K562 (cell line): ENCODE results near the gene FHIT. TPM values are rescaled to one million over a fixed set of nuclear protein-coding genes. Genes with fewer than 3 reads are reported as not detected.

Source experiments
- CCNT2 ChIP-seq: IDR thresholded peaks from 2 replicates; pipeline ENCODE4 v1.6.1; 2011; ENCODE audit warnings: borderline replicate concordance, low read depth, mild to moderate bottlenecking, moderate library complexity, mixed read lengths, low read length; ENCODE audit not compliant: insufficient read length; ENCODE audit errors: extremely low read depth
- CREB5 ChIP-seq: fragments of 250-450 bp; sonication (Bioruptor Pico); IDR thresholded peaks from 2 replicates; pipeline ENCODE4 v1.5.0; 2020; ENCODE audit warnings: mild to moderate bottlenecking
- MCM2 ChIP-seq: fragments of 450-650 bp; IDR thresholded peaks from 2 replicates; pipeline ENCODE4 v1.6.1; 2017; ENCODE audit warnings: low read depth, mild to moderate bottlenecking
- MGA ChIP-seq: fragments of 450-650 bp; IDR thresholded peaks from 2 replicates; pipeline ENCODE4 v1.6.1; 2016; ENCODE audit warnings: mild to moderate bottlenecking, moderate library complexity
- NRF1 ChIP-seq, 2 experiments: fragments of 450-650 bp; IDR thresholded peaks in 1 of 2; conservative IDR thresholded peaks in 1 of 2; 2 replicates each; pipeline ENCODE4 v1.6.1; 2014; ENCODE audit warnings: mild to moderate bottlenecking in 2 of 2
- RCOR1 ChIP-seq, 2 experiments: IDR thresholded peaks; 2 replicates each; pipeline ENCODE4 v1.6.1; 2012; ENCODE audit warnings: low read depth in 2 of 2, low read length in 2 of 2, borderline replicate concordance in 1 of 2, improper control_type of control experiment in 1 of 2
- THRA ChIP-seq: fragments of 450-650 bp; IDR thresholded peaks from 2 replicates; pipeline ENCODE4 v1.6.1; 2017; ENCODE audit warnings: mild to moderate bottlenecking, moderate library complexity
- U2AF1 ChIP-seq: fragments of 200-400 bp; formaldehyde crosslinking; optimal IDR thresholded peaks from 2 replicates; pipeline ENCODE3; 2017; ENCODE audit warnings: mild to moderate bottlenecking, low read depth, low read length, moderate library complexity
- ZFP91 ChIP-seq: sonication (generic); formaldehyde crosslinking; IDR thresholded peaks from 2 replicates; pipeline ENCODE4 v1.8.0; 2022; ENCODE audit warnings: mild to moderate bottlenecking, missing genetic modification reagents
- polyA plus RNA-seq, 8 experiments: library from polyadenylated mRNA; depleted of rRNA in 4 of 8; stranded (reverse) in 5 of 8; unstranded in 3 of 8; fragments of >200 nt; fragmentation: Nextera tagmentation in 2 of 8; fragmentation: Illumina TruSeq in 1 of 8; extraction: Ambion mirVana in 2 of 8; extraction: Trizol in 1 of 8; gene quantifications; 2 replicates each; pipeline versions ENCODE4 v1.2.1 to v1.2.3, GENCODE V29; 2011 to 2014; ENCODE audit warnings: inconsistent platforms in 1 of 8, missing spikeins in 1 of 8
- total RNA-seq, 7 experiments: library from RNA; depleted of rRNA in 6 of 7; stranded (reverse); fragments of >200 nt in 6 of 7; fragmentation: Illumina TruSeq in 2 of 7; extraction: Trizol in 2 of 7; gene quantifications; 2 replicates each; pipeline versions ENCODE4 v1.2.1 to v1.2.3, GENCODE V29; 2011 to 2021; ENCODE audit warnings: low replicate concordance in 1 of 7

Gene FHIT
- total and polyA plus RNA-seq, 9 of the 15 experiments (the other 6 are each of a cell fraction or from before 2014, with no cell fraction given) = 1.7 to 9.1 (median 4.3) TPM

- TF ChIP-seq MGA (no peak), CCNT2 (no peak), CREB5 (CRISPR knock-in tag) (no peak), MCM2 (no peak), NRF1 (conservative IDR thresholded peaks at IDR 0.05 in 1 of 2, IDR thresholded peaks at IDR 0.05 in 1 of 2) (no peak), THRA (no peak), U2AF1 (no peak), RCOR1 (IDR thresholded peaks at IDR 0.05; ENCODE audit: borderline replicate concordance in 1 of 2, low read depth in 2 of 2, low read length in 2 of 2) (0 out of 4 replicates have a peak, but pooled peaks of 1 of the 2 experiments have one; percentile 43), ZFP91 (no peak)
Measured at GRCh38 chr3:59877263-59878037, 1373.8 kb downstream of the FHIT start (continued).
